Mammary epithelial cell (primary cell): Measurements from ENCODE around the gene ISYNA1.

ENCODE experiments used
- EZH2 ChIP-seq: IDR thresholded peaks from 2 replicates; pipeline ENCODE4 v1.6.1; 2012; ENCODE audit warnings: low read length, inconsistent platforms, borderline replicate concordance
- TF ChIP-seq, protein P1 (sequence below), 2 donors: IDR thresholded peaks in 1 of 2; conservative IDR thresholded peaks in 1 of 2; 2 replicates each; pipeline ENCODE4 v1.5.1; 2011 to 2012; ENCODE audit warnings: inconsistent platforms in 2 of 2, low read length in 2 of 2, mild to moderate bottlenecking in 2 of 2, control low read depth in 1 of 2, low read depth in 1 of 2; ENCODE audit not compliant: insufficient read depth in 1 of 2; ENCODE audit errors: extremely low read depth in 1 of 2

DNA sequence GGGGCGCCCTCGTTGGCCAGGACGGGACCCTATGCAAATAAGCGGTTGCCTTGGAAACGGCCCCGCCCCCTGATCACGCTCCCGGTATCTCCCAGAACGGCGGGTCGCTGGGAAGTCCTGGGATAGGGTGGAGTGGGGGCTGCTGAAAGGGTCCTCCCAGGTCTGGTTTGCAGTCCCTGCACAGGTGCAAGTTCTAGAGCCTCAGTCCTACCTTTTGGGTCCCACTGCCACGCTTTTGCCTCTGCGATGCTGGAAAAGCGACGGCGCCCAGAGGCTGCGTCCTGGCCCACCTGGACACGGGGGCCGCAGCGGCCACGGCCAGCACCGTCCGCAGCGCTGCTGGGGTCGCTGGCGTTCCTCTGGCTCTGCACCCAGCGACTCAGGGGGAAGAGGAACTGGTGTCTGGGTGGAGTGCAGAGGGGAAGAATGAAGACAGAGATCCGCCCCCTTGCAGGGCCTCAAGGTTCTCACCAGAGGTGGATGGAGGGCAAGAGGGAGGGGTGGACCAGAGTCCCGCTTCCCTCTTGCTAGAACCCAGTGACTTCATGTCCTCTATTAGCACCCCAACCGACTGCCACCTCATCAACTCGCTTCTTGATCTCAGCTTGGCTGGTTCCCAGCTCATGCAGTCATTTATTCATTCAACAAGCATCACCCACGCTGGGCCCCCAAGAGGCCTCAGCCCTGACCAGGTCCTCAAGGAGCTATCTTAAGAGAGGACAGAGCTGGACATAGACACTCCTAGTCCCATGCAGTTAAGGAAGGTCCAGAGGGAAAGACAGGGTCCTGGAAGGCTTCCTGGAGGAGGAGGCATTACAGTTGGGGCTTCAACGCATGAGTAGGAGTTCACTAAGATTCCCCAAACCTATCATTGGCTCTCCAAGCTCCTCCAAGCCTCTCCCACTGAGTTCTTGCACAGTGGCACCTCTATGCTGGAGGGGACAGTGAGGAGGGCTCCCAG, 40.4 kb downstream of the ISYNA1 start, which contains the start of gene LRRC25:
- TF ChIP-seq, protein P1, sequence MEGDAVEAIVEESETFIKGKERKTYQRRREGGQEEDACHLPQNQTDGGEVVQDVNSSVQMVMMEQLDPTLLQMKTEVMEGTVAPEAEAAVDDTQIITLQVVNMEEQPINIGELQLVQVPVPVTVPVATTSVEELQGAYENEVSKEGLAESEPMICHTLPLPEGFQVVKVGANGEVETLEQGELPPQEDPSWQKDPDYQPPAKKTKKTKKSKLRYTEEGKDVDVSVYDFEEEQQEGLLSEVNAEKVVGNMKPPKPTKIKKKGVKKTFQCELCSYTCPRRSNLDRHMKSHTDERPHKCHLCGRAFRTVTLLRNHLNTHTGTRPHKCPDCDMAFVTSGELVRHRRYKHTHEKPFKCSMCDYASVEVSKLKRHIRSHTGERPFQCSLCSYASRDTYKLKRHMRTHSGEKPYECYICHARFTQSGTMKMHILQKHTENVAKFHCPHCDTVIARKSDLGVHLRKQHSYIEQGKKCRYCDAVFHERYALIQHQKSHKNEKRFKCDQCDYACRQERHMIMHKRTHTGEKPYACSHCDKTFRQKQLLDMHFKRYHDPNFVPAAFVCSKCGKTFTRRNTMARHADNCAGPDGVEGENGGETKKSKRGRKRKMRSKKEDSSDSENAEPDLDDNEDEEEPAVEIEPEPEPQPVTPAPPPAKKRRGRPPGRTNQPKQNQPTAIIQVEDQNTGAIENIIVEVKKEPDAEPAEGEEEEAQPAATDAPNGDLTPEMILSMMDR (conservative IDR thresholded peaks at IDR 0.05 in 1 of 2, IDR thresholded peaks at IDR 0.05 in 1 of 2; ENCODE audit: extremely low read depth in 1 of 2, insufficient read depth in 1 of 2, low read depth in 1 of 2, low read length in 2 of 2): no peak
- no peak for TF ChIP-seq EZH2
